Mucosa of rectum (tissue), 2 donors: Measurements from ENCODE around the gene TIAM2.

Source experiments
- H3K27ac ChIP-seq, 2 donors: one replicate each; pipeline ENCODE4 v1.7.0; 2013; ENCODE audit warnings: inconsistent platforms in 2 of 2, low read depth in 2 of 2, low read length in 2 of 2
- H3K27me3 ChIP-seq, 2 donors: one replicate each; pipeline ENCODE4 v1.7.0; 2013; ENCODE audit warnings: low read length in 2 of 2; ENCODE audit not compliant: control insufficient read depth in 2 of 2, insufficient read depth in 2 of 2
- H3K36me3 ChIP-seq, 2 donors: one replicate each; pipeline ENCODE4 v1.7.0; 2013; ENCODE audit warnings: low read length in 2 of 2; ENCODE audit not compliant: control insufficient read depth in 2 of 2, insufficient read depth in 2 of 2
- H3K4me1 ChIP-seq, 2 donors: one replicate each; pipeline ENCODE4 v1.7.0; 2013; ENCODE audit warnings: low read length in 2 of 2, mild to moderate bottlenecking in 1 of 2; ENCODE audit not compliant: control insufficient read depth in 2 of 2, insufficient read depth in 2 of 2
- H3K4me3 ChIP-seq, 2 donors: one replicate each; pipeline ENCODE4 v1.7.0; 2013; ENCODE audit warnings: low read length in 2 of 2
- H3K9ac ChIP-seq, 2 donors: one replicate each; pipeline ENCODE4 v1.7.0; 2013; ENCODE audit warnings: low read length in 2 of 2, low read depth in 1 of 2, mild to moderate bottlenecking in 1 of 2
- H3K9me3 ChIP-seq, 2 donors: one replicate each; pipeline ENCODE4 v1.7.0; 2013; ENCODE audit warnings: low read length in 2 of 2; ENCODE audit not compliant: control insufficient read depth in 2 of 2
- donor health status: healthy.
- donor health status: Normal muscosa, but diverticular disease.

Gene TIAM2

GRCh38 chr6:155290491-155290890 is 295.4 kb downstream of the TIAM2 start:
- Histone ChIP-seq H3K27ac (no peak overlapping the region), H3K4me1 (no peaks in the 10 kb centered on the region), H3K9me3 (no peaks in the 10 kb centered on the region), H3K4me3 (no peak overlapping the region), H3K9ac (no peak overlapping the region), H3K36me3 (peaks cover 12 to 19% of the 10 kb centered on the region in 2 donors), H3K27me3 (no peaks in the 10 kb centered on the region)

- Histone ChIP-seq H3K4me3 (no peak overlapping the region), H3K9me3 (no peaks in the 10 kb centered on the region), H3K27me3 (no peaks in the 10 kb centered on the region), H3K9ac (no peak overlapping the region), H3K27ac (no peak overlapping the region), H3K36me3 (peaks cover 17 to 25% of the 10 kb centered on the region in 2 donors), H3K4me1 (no peaks in the 10 kb centered on the region)
Observed at GRCh38 chr6:155291291-155291690, 296.2 kb downstream of the TIAM2 start.

- H3K4me3 ChIP-seq: no peak overlapping the region
- H3K9ac ChIP-seq: no peak overlapping the region
- no peaks in the 10 kb centered on the region for H3K9me3 ChIP-seq
- no peak overlapping the region for H3K27ac ChIP-seq
- H3K36me3 ChIP-seq: peaks cover 19 to 29% of the 10 kb centered on the region in 2 donors
- no peaks in the 10 kb centered on the region for H3K27me3 ChIP-seq
- no peaks in the 10 kb centered on the region for H3K4me1 ChIP-seq
Observed at GRCh38 chr6:155292711-155293110, 297.6 kb downstream of the TIAM2 start.

- H3K9ac ChIP-seq: no peak overlapping the region
- H3K27me3 ChIP-seq: no peaks in the 10 kb centered on the region
- no peaks in the 10 kb centered on the region for H3K9me3 ChIP-seq
- peaks cover 19% of the 10 kb centered on the region in 2 donors for H3K36me3 ChIP-seq
- no peaks in the 10 kb centered on the region for H3K4me1 ChIP-seq
- H3K4me3 ChIP-seq: no peak overlapping the region
- H3K27ac ChIP-seq: no peak overlapping the region
Observed at GRCh38 chr6:155297669-155298068, 302.6 kb downstream of the TIAM2 start.

GRCh38 chr6:155301867-155302266 is 306.8 kb downstream of the TIAM2 start:
- Histone ChIP-seq H3K9ac (no peak overlapping the region), H3K27me3 (no peaks in the 10 kb centered on the region), H3K4me3 (no peak overlapping the region), H3K36me3 (peaks cover 10 to 14% of the 10 kb centered on the region in 2 donors), H3K9me3 (no peaks in the 10 kb centered on the region), H3K4me1 (no peaks in the 10 kb centered on the region), H3K27ac (no peak overlapping the region)

GRCh38 chr6:155303361-155303870 is 308.3 kb downstream of the TIAM2 start:
- Histone ChIP-seq H3K9ac (no peak overlapping the region), H3K27me3 (no peaks in the 10 kb centered on the region), H3K27ac (no peak overlapping the region), H3K9me3 (no peaks in the 10 kb centered on the region), H3K4me1 (no peaks in the 10 kb centered on the region), H3K36me3 (peaks cover 13 to 15% of the 10 kb centered on the region in 2 donors), H3K4me3 (no peak overlapping the region)

- Histone ChIP-seq H3K36me3 (peaks cover 16 to 18% of the 10 kb centered on the region in 2 donors), H3K9me3 (no peaks in the 10 kb centered on the region), H3K4me3 (no peak overlapping the region), H3K4me1 (no peaks in the 10 kb centered on the region), H3K9ac (no peak overlapping the region), H3K27ac (no peak overlapping the region), H3K27me3 (no peaks in the 10 kb centered on the region)
Observed at GRCh38 chr6:155306958-155307357, 311.8 kb downstream of the TIAM2 start.
